Thoracic aorta (tissue), 2 donors: Measurements from ENCODE around the gene ATXN1. TPM values are rescaled to one million over a fixed set of nuclear protein-coding genes. Genes with fewer than 3 reads are reported as not detected.
"Not testable (repeated sequence)": the region's sequence is repeated elsewhere in the genome, so short reads cannot be mapped to it uniquely, and the experiment has no call there.

ENCODE experiments used
- ATAC-seq: fragments of 150-250 bp; one replicate; pipeline ENCODE4 v1.8.0; 2017; ENCODE audit warnings: low read depth; ENCODE audit not compliant: insufficient number of reproducible peaks, low FRiP score
- DNase-seq: peaks from one replicate; pipeline ENCODE4 v3.0.0-alpha.2; 2020; ENCODE audit warnings: low spot score
- H3K27ac ChIP-seq, 2 donors: fragments of 200-600 bp; sonication (generic); 1 replicate in 1 of 2; 2 replicates in 1 of 2; pipeline ENCODE4 v1.5.1; 2016; ENCODE audit warnings: mild to moderate bottlenecking in 2 of 2, moderate library complexity in 2 of 2
- H3K27me3 ChIP-seq: fragments of 200-600 bp; sonication (generic); replicated peaks from 2 replicates; pipeline ENCODE4 v1.6.0; 2016; ENCODE audit warnings: mild to moderate bottlenecking; ENCODE audit not compliant: insufficient read depth
- H3K36me3 ChIP-seq: fragments of 200-600 bp; sonication (generic); one replicate; pipeline ENCODE4 v1.5.1; 2016
- H3K4me1 ChIP-seq, 2 donors: fragments of 200-600 bp; sonication (generic); 1 replicate in 1 of 2; 2 replicates in 1 of 2; pipeline versions ENCODE4 v1.5.1 to v1.6.0; 2016; ENCODE audit warnings: low read depth in 2 of 2, mild to moderate bottlenecking in 1 of 2; ENCODE audit not compliant: control insufficient read depth in 1 of 2
- H3K4me3 ChIP-seq: fragments of 200-600 bp; sonication (generic); 2 replicates; pipeline ENCODE4 v1.5.1; 2016; ENCODE audit warnings: mild to moderate bottlenecking
- H3K9me3 ChIP-seq: fragments of 200-600 bp; sonication (generic); 2 replicates; pipeline ENCODE4 v1.5.1; 2016
- total RNA-seq, 2 donors: library from RNA; depleted of rRNA; stranded (reverse); fragments of >200 nt; gene quantifications; one replicate each; pipeline versions ENCODE4 v1.1.0 to v1.2.3, GENCODE V29; 2016
- TF ChIP-seq, protein P1 (sequence below): fragments of 200-600 bp; sonication (generic); IDR thresholded peaks from one replicate; pipeline ENCODE4 v1.5.1; 2019; ENCODE audit warnings: antibody characterized with exemption

ATXN1 gene
- total RNA-seq, 2 donors from 2014 or later: 59.8 to 62.4 TPM

DNA sequence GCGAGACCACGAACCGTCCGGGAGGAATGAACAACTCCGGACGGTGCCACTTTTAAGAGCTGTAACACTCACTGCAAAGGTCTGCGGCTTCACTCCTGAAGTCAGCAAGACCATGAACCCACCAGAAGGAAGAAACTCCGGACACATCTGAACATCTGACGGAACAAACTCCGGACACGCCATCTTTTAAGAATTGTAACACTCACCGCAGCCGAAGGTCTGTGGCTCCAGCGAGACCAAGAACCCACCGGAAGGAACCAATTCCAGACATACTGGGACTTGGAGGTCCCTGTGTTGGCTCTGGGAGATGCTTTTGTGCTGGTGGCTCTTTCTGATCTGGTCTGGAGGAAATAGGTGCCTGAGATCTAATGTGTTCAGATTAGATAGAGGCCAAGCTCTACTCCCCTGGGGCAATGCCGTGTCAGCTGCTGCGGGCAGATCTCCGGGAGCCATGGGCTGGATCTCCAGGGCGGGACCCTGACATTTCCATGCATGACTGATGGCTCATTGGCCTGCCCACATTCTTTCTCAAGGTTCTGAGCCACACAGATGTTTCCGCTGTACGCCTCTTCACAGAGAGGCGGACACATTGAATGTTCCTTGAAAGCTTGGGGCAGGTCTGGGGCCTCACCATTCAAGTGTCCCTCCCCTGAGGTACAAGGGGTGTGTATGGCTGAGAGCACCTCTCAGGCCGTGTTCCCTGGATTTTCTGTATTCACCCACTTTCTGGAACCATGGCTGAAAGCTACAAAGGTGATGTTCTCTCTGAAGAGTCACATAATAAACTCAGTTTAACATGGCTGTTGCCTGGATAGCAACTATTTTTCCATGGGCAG is 493.6 kb downstream of the ATXN1 start:
- Histone ChIP-seq H3K4me3 (no peak overlapping the region), H3K9me3 (no peaks in the 10 kb centered on the region), H3K27ac (no peak overlapping the region), H3K27me3 (no peaks in the 10 kb centered on the region), H3K36me3 (peaks cover 3% of the 10 kb centered on the region), H3K4me1 (no peaks in the 10 kb centered on the region)
- no peak for ATAC-seq
- no peak for DNase-seq
- TF ChIP-seq, protein P1, sequence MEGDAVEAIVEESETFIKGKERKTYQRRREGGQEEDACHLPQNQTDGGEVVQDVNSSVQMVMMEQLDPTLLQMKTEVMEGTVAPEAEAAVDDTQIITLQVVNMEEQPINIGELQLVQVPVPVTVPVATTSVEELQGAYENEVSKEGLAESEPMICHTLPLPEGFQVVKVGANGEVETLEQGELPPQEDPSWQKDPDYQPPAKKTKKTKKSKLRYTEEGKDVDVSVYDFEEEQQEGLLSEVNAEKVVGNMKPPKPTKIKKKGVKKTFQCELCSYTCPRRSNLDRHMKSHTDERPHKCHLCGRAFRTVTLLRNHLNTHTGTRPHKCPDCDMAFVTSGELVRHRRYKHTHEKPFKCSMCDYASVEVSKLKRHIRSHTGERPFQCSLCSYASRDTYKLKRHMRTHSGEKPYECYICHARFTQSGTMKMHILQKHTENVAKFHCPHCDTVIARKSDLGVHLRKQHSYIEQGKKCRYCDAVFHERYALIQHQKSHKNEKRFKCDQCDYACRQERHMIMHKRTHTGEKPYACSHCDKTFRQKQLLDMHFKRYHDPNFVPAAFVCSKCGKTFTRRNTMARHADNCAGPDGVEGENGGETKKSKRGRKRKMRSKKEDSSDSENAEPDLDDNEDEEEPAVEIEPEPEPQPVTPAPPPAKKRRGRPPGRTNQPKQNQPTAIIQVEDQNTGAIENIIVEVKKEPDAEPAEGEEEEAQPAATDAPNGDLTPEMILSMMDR: no peak

- Histone ChIP-seq H3K4me3 (no peak overlapping the region), H3K4me1 (no peaks in the 10 kb centered on the region), H3K27ac (no peak overlapping the region), H3K36me3 (peaks cover 3% of the 10 kb centered on the region), H3K27me3 (no peaks in the 10 kb centered on the region), H3K9me3 (no peaks in the 10 kb centered on the region)
- ATAC-seq (no peak), DNase-seq (no peak)
- TF ChIP-seq, protein P1: no peak
These were observed 495.6 kb downstream of the ATXN1 start for GRCh38 chr6:16265351-16266341.

- ATAC-seq (no peak), DNase-seq (no peak)
- H3K9me3 ChIP-seq: no peaks in the 10 kb centered on the region
- no peaks in the 10 kb centered on the region for H3K4me1 ChIP-seq
- TF ChIP-seq, protein P1: no peak
- H3K27me3 ChIP-seq: no peaks in the 10 kb centered on the region
- H3K4me3 ChIP-seq: no peak overlapping the region
- no peak overlapping the region for H3K27ac ChIP-seq
- peaks cover 3% of the 10 kb centered on the region for H3K36me3 ChIP-seq
These were observed 496.5 kb downstream of the ATXN1 start for GRCh38 chr6:16264785-16265184.

DNA sequence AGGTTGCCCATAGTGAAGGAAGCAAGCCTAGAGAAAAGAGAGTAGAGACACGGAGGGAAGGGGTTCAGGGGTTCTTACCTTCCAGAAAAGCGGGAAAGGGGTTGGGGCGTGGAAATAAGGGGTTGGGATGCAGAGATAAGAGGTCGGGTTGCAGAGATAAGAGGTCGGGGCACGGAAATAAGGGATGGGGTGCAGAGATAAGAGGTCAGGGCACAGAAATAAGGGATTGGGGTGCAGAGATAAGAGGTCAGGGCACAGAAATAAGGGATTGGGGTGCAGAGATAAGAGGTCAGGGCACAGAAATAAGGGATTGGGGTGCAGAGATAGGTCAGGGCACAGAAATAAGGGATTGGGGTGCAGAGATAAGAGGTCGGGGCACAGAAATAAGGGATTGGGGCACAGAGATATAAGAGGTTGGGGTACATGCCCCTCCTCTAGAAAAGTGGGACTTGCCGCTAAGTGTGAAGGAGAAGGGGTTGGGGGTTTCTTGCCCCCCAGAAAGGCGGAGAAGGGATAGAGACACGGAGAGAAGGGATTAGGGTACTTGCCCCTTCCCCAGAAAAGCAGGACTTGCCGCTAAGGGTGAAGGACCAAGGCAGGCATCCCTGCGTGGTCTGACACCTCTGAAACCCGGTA is 497.7 kb downstream of the ATXN1 start:
- H3K27ac ChIP-seq, H3K9me3 ChIP-seq, H3K4me3 ChIP-seq, H3K36me3 ChIP-seq, H3K27me3 ChIP-seq, H3K4me1 ChIP-seq, DNase-seq, ATAC-seq: not testable (repeated sequence)

DNA sequence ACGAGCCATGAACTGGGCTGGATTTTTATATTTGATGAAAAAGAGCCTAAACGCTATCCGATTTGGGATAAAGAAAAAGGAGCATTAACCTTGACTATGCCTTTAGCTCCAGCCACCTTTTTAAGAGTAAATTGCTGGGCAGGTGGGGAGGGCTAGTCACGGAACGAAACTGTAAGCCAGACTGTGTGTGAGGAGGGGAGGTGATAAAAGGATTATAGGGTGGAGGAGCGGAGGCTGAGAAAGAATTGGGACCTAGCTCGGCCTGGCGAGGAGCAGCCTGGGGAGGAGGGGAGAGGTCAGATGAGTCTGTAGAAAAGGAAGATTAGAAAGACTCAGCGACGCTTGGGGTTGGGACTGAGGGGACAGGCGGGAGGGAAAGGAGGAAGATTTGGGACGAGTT is 498.5 kb downstream of the ATXN1 start:
- not testable (repeated sequence) for DNase-seq, H3K27me3 ChIP-seq, H3K27ac ChIP-seq, ATAC-seq, H3K36me3 ChIP-seq, H3K9me3 ChIP-seq, H3K4me3 ChIP-seq
- peaks cover 0 to 14% of the 10 kb centered on the region in 2 donors for H3K4me1 ChIP-seq

DNA sequence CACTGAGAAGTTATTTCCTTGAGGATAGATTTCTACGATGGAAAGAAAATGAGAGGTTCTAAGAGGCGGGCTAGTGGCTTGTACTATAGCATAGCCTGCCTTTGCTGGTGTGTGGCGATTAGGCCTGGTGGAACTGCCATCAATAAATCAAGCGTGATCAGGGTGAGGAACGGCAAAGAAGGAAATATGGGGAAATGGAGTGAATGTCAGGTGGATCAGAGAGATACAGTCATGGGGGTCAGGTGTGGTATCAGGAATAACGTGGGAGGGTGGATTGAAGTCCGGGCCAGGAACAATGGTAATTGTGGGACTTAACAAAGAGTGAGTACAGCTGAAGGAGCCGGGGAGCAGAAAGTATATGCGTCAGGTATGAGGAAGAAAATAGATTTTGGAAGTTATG is 500.7 kb downstream of the ATXN1 start:
- not testable (repeated sequence) for H3K27ac ChIP-seq, ATAC-seq, H3K9me3 ChIP-seq, H3K4me3 ChIP-seq, DNase-seq, H3K27me3 ChIP-seq, H3K36me3 ChIP-seq
- H3K4me1 ChIP-seq: peaks cover 0 to 17% of the 10 kb centered on the region in 2 donors

DNA sequence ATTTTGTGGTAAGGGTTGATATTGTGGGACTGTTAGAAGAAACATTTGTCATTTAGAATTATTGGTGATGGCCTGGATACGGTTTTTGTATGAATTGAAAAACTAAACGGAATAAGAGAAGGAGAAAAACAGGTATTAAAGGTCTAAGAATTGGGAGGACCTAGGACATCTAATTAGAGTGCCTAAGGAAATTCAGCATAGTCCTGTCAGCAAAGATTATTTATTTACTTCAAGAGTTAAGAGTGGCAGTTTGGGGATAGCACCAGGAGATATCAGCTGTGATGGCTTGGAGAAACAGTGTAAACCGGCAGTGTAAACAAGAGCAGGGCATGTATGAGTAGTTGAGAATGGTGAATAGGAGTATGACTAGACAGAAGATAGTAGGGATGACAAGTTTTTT is 501.7 kb downstream of the ATXN1 start:
- H3K4me3 ChIP-seq, H3K9me3 ChIP-seq, DNase-seq, ATAC-seq, H3K36me3 ChIP-seq, H3K27me3 ChIP-seq, H3K27ac ChIP-seq: not testable (repeated sequence)
- H3K4me1 ChIP-seq: peaks cover 0 to 17% of the 10 kb centered on the region in 2 donors
